ENCODE results near the gene IFITM1. TPM values are rescaled to one million over a fixed set of nuclear protein-coding genes. Genes with fewer than 3 reads are reported as not detected.
"Not testable (repeated sequence)": the region's sequence is repeated elsewhere in the genome, so short reads cannot be mapped to it uniquely, and the experiment has no call there.

The IFITM1 gene
- total and polyA plus RNA-seq, 2 donors (not counting 1 experiment from before 2014, with no cell fraction given), result 21.1 to 93.0 TPM

GRCh38 chr11:268716-269145 lies 45.1 kb upstream of the IFITM1 start:
- peak; percentile 23 to 29 for TF ChIP-seq CTCF (conservative IDR thresholded peaks at IDR 0.05 in 1 of 2, IDR thresholded peaks at IDR 0.05 in 1 of 2; ENCODE audit: low read depth in 1 of 2, low read length in 2 of 2)
- H3K9ac ChIP-seq (ENCODE audit: insufficient read depth, low read length); H3K27ac ChIP-seq (ENCODE audit: insufficient read depth, low read length); H3K27me3 ChIP-seq (ENCODE audit: control insufficient read depth, insufficient read depth, low read length); H3K9me3 ChIP-seq (ENCODE audit: control insufficient read depth, insufficient read depth, low read depth, low read length); H3K36me3 ChIP-seq (ENCODE audit: control insufficient read depth, insufficient read depth, low read length); H3K4me1 ChIP-seq (ENCODE audit: control insufficient read depth, extremely low read depth, insufficient read depth, low read length); H4K20me1 ChIP-seq (ENCODE audit: control insufficient read depth, extremely low read depth, insufficient read depth, low read length); H3K79me2 ChIP-seq (ENCODE audit: control insufficient read depth, insufficient read depth, low read length); H2AFZ ChIP-seq (ENCODE audit: low read length): not testable (repeated sequence)
- DNase-seq (ENCODE audit: low read depth in 2 of 2), result peak; percentile 18 to 61
- Histone ChIP-seq H3K4me2 (ENCODE audit: extremely low read depth, insufficient read depth, low read length) (peak overlapping the region; percentile 51), H3K4me3 (replicated peaks in 1 of 4; ENCODE audit: control extremely low read depth in 1 of 4, insufficient read depth in 1 of 4, low read depth in 3 of 4, low read length in 4 of 4) (peak overlapping the region in 2 of 4 experiments; percentile 9 to 35)

- Histone ChIP-seq H3K27ac (ENCODE audit: insufficient read depth, low read length) (no peak overlapping the region), H3K4me2 (ENCODE audit: extremely low read depth, insufficient read depth, low read length) (peak overlapping the region; percentile 51), H3K79me2 (ENCODE audit: control insufficient read depth, insufficient read depth, low read length) (no peaks in the 10 kb centered on the region), H3K9me3 (ENCODE audit: control insufficient read depth, insufficient read depth, low read depth, low read length) (no peaks in the 10 kb centered on the region), H4K20me1 (ENCODE audit: control insufficient read depth, extremely low read depth, insufficient read depth, low read length) (no peaks in the 10 kb centered on the region), H3K4me3 (replicated peaks in 1 of 4; ENCODE audit: control extremely low read depth in 1 of 4, insufficient read depth in 1 of 4, low read depth in 3 of 4, low read length in 4 of 4) (peak overlapping the region in 1 of 4 experiments; percentile 35), H3K36me3 (ENCODE audit: control insufficient read depth, insufficient read depth, low read length) (no peaks in the 10 kb centered on the region), H2AFZ (ENCODE audit: low read length) (no peak overlapping the region), H3K4me1 (ENCODE audit: control insufficient read depth, extremely low read depth, insufficient read depth, low read length) (peaks cover 4% of the 10 kb centered on the region), H3K9ac (ENCODE audit: insufficient read depth, low read length) (no peak overlapping the region), H3K27me3 (ENCODE audit: control insufficient read depth, insufficient read depth, low read length) (peaks cover 10% of the 10 kb centered on the region)
- no peak for DNase-seq (ENCODE audit: low read depth in 2 of 2)
- TF ChIP-seq CTCF (conservative IDR thresholded peaks at IDR 0.05 in 1 of 2, IDR thresholded peaks at IDR 0.05 in 1 of 2; ENCODE audit: low read depth in 1 of 2, low read length in 2 of 2) (no peak), EZH2 (IDR thresholded peaks at IDR 0.05; ENCODE audit: low read length, missing control alignments) (no peak)
These were observed 44.5 kb upstream of the IFITM1 start for GRCh38 chr11:269146-269890.

- no peaks in the 10 kb centered on the region for H3K79me2 ChIP-seq (ENCODE audit: control insufficient read depth, insufficient read depth, low read length)
- DNase-seq (ENCODE audit: low read depth in 2 of 2), result no peak
- no peak for TF ChIP-seq CTCF (conservative IDR thresholded peaks at IDR 0.05 in 1 of 2, IDR thresholded peaks at IDR 0.05 in 1 of 2; ENCODE audit: low read depth in 1 of 2, low read length in 2 of 2)
- no peak for TF ChIP-seq EZH2 (IDR thresholded peaks at IDR 0.05; ENCODE audit: low read length, missing control alignments)
- no peak overlapping the region for H2AFZ ChIP-seq (ENCODE audit: low read length)
- H3K27me3 ChIP-seq (ENCODE audit: control insufficient read depth, insufficient read depth, low read length), result peaks cover 13% of the 10 kb centered on the region
- no peak overlapping the region for H3K4me2 ChIP-seq (ENCODE audit: extremely low read depth, insufficient read depth, low read length)
- H3K4me1 ChIP-seq (ENCODE audit: control insufficient read depth, extremely low read depth, insufficient read depth, low read length), result peaks cover 4% of the 10 kb centered on the region
- H3K4me3 ChIP-seq (replicated peaks in 1 of 4; ENCODE audit: control extremely low read depth in 1 of 4, insufficient read depth in 1 of 4, low read depth in 3 of 4, low read length in 4 of 4), result no peak overlapping the region
- no peaks in the 10 kb centered on the region for H4K20me1 ChIP-seq (ENCODE audit: control insufficient read depth, extremely low read depth, insufficient read depth, low read length)
- no peaks in the 10 kb centered on the region for H3K36me3 ChIP-seq (ENCODE audit: control insufficient read depth, insufficient read depth, low read length)
- H3K27ac ChIP-seq (ENCODE audit: insufficient read depth, low read length), result no peak overlapping the region
- no peaks in the 10 kb centered on the region for H3K9me3 ChIP-seq (ENCODE audit: control insufficient read depth, insufficient read depth, low read depth, low read length)
- H3K9ac ChIP-seq (ENCODE audit: insufficient read depth, low read length), result no peak overlapping the region
These were observed 43.2 kb upstream of the IFITM1 start for GRCh38 chr11:270451-271318.

All from fibroblast of lung (primary cell).